ENCODE data around the gene RNF144B. TPM values are rescaled to one million over a fixed set of nuclear protein-coding genes. Genes with fewer than 3 reads are reported as not detected.

RNF144B gene
- total and polyA plus RNA-seq, 9 of the 15 experiments (the other 6 are each of a cell fraction or from before 2014, with no cell fraction given): 0.01 TPM; not detected in 8

- TF ChIP-seq HDAC1 (IDR thresholded peaks at IDR 0.05): no peak
- no peak for TF ChIP-seq GABPB2 (CRISPR knock-in tag; conservative IDR thresholded peaks at IDR 0.05)
- TF ChIP-seq ZNF23 (CRISPR knock-in tag; IDR thresholded peaks at IDR 0.05): no peak
- no peak for TF ChIP-seq PKNOX1 (IDR thresholded peaks at IDR 0.05)
- TF ChIP-seq ARID2 (IDR thresholded peaks at IDR 0.05): no peak
- TF ChIP-seq THRAP3 (IDR thresholded peaks at IDR 0.05; ENCODE audit: borderline replicate concordance): no peak
Measured at GRCh38 chr6:18380158-18380836, 6.9 kb upstream of the RNF144B start (continued).

GRCh38 chr6:18380851-18381250 is 6.3 kb upstream of the RNF144B start:
- ChIA-PET CTCF (ENCODE audit: low intra/inter-chr PET ratio) (no interaction called here), POLR2A (no interaction called here)
- no TSS peak for BruUV-seq (replicated peaks)
- Histone ChIP-seq H3K79me2 (ENCODE audit: control insufficient read depth, insufficient read depth, low read length) (no peaks in the 10 kb centered on the region), H3K4me1 (replicated peaks in 1 of 2; ENCODE audit: control insufficient read depth in 2 of 2, insufficient read depth in 2 of 2, low read length in 2 of 2) (no peaks in the 10 kb centered on the region), H3K27ac (ENCODE audit: extremely low read depth, low read depth, low read length) (no peak overlapping the region), H3K36me3 (ENCODE audit: control insufficient read depth, insufficient read depth, low read length) (no peaks in the 10 kb centered on the region), H3K4me2 (ENCODE audit: insufficient read depth, low read length) (no peak overlapping the region), H4K20me1 (replicated peaks; ENCODE audit: control insufficient read depth, insufficient read depth, low read length) (no peaks in the 10 kb centered on the region), H3K9me3 (replicated peaks; ENCODE audit: control insufficient read depth, insufficient read depth, low read depth, low read length) (no peaks in the 10 kb centered on the region), H3K9me1 (ENCODE audit: control insufficient read depth, insufficient read depth, low read length) (no peaks in the 10 kb centered on the region), H3K4me3 (no peak overlapping the region), H3K27me3 (ENCODE audit: control insufficient read depth in 2 of 2, insufficient read depth in 2 of 2, low read length in 2 of 2) (peaks cover 0 to 2% of the 10 kb centered on the region in 2 experiments; a peak in 2 of 5 replicates), H3K9ac (ENCODE audit: insufficient read depth in 1 of 2, low read depth in 2 of 2, low read length in 2 of 2) (no peak overlapping the region), H2AFZ (ENCODE audit: low read depth, low read length) (no peak overlapping the region)
- 0% methylated on average over 4 of the region's 4 CpGs for WGBS (ENCODE audit: insufficient coverage, low coverage, missing lambda C conversion rate)
- FAIRE-seq (no peak), ATAC-seq (no peak), DNase-seq (ENCODE audit: extremely low read depth in 1 of 4, low spot score in 3 of 4) (no peak)
- in situ Hi-C loops (cut with MboI) (no loop called here), intact Hi-C loops (cut with micrococcal nuclease) (no loop called here)
- TF ChIP-seq TRIM28 (IDR thresholded peaks at IDR 0.05): no peak
- TF ChIP-seq ELF4 (CRISPR knock-in tag; IDR thresholded peaks at IDR 0.05): no peak

All from K562 (cell line).